ENCODE measurements around the gene CCR4. TPM values are rescaled to one million over a fixed set of nuclear protein-coding genes. Genes with fewer than 3 reads are reported as not detected.

CCR4 gene
- total and polyA plus RNA-seq, 10 of the 15 experiments (the other 5 are each of a cell fraction or from before 2014, with no cell fraction given): 0.41 to 12.4 (median 5.3) TPM

DNA sequence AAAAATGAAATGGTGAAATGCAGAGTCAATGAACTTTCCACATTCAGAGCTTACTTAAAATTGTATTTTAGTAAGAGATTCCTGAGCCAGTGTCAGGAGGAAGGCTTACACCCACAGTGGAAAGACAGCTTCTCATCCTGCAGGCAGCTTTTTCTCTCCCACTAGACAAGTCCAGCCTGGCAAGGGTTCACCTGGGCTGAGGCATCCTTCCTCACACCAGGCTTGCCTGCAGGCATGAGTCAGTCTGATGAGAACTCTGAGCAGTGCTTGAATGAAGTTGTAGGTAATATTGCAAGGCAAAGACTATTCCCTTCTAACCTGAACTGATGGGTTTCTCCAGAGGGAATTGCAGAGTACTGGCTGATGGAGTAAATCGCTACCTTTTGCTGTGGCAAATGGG, 3.1 kb downstream of the CCR4 start (continued):
- TF ChIP-seq, protein P1, sequence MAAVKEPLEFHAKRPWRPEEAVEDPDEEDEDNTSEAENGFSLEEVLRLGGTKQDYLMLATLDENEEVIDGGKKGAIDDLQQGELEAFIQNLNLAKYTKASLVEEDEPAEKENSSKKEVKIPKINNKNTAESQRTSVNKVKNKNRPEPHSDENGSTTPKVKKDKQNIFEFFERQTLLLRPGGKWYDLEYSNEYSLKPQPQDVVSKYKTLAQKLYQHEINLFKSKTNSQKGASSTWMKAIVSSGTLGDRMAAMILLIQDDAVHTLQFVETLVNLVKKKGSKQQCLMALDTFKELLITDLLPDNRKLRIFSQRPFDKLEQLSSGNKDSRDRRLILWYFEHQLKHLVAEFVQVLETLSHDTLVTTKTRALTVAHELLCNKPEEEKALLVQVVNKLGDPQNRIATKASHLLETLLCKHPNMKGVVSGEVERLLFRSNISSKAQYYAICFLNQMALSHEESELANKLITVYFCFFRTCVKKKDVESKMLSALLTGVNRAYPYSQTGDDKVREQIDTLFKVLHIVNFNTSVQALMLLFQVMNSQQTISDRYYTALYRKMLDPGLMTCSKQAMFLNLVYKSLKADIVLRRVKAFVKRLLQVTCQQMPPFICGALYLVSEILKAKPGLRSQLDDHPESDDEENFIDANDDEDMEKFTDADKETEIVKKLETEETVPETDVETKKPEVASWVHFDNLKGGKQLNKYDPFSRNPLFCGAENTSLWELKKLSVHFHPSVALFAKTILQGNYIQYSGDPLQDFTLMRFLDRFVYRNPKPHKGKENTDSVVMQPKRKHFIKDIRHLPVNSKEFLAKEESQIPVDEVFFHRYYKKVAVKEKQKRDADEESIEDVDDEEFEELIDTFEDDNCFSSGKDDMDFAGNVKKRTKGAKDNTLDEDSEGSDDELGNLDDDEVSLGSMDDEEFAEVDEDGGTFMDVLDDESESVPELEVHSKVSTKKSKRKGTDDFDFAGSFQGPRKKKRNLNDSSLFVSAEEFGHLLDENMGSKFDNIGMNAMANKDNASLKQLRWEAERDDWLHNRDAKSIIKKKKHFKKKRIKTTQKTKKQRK (IDR thresholded peaks at IDR 0.05; ENCODE audit: low read depth, low read length): no peak
- no peak for TF ChIP-seq CBFB (IDR thresholded peaks at IDR 0.05; ENCODE audit: low read depth)

DNA sequence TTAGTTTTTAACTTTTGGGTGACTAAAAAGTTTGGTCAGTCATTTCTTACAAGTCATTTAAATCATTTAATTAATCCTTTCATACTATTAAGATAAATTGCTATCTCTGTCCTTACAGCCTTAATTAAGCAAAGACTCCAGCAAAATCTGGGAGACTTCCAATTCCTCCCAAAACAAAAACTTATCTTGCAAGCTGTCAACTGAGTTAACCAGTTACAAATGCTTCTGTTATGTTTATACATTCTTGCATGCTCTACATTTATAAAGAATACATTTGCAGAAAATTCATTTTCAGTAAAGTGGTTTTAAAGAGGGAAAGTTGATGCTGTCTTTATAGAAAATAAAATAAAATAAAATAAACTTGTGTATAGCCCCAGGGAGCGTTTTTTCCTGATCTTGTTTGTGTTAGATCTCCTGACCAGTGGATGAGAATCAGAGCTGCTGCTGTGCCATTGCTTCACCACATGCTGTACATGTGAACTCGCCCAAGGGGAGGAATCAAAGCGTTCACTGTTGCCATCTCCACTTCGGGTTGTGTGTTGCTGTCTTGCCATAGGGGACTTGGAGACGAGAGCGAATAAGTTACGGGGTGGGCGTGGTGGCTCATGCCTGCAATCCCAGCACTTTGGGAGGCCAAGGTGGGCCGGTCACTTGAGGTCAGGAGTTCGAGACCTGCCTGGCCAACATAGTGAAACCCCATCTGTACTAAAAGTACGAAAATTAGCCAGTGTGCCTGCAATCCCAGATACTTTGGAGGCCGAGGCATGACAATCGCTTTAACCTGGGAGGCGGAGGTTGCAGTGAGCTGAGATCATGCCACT, 5.5 kb downstream of the CCR4 start:
- in situ Hi-C loops (cut with MboI): loop anchor here (10.0 kb wide), 2 partner anchors 418 to 828 kb away; no protein-coding TSS in a partner anchor
- H3K4me1 ChIP-seq (ENCODE audit: control insufficient read depth, insufficient read depth, low read length): peaks cover 5% of the 10 kb centered on the region
- H3K36me3 ChIP-seq (ENCODE audit: control insufficient read depth in 2 of 2, insufficient read depth in 2 of 2, low read length in 1 of 2): no peaks in the 10 kb centered on the region
- WGBS (ENCODE audit: insufficient coverage, insufficient replicate concordance, low lambda C conversion rate, missing lambda C conversion rate): 82% methylated on average over 14 of the region's 14 CpGs
- intact Hi-C loops (cut with micrococcal nuclease; ENCODE audit: unreplicated experiment): no loop called here
- no peaks in the 10 kb centered on the region for H3K27me3 ChIP-seq (replicated peaks in 1 of 2; ENCODE audit: control insufficient read depth in 2 of 2, insufficient read depth in 2 of 2, low read length in 1 of 2)
- RAD21 ChIA-PET (ENCODE audit: unreplicated experiment): interaction anchor here (0.7 kb wide), 1 partner anchor 11 kb away, joined by 5 read pairs; no protein-coding TSS in a partner anchor
- no peak overlapping the region for H3K4me2 ChIP-seq (ENCODE audit: control insufficient read depth, insufficient read depth)
- CTCF ChIA-PET: no interaction called here
- H3K4me3 ChIP-seq: no peak overlapping the region
- H2AFZ ChIP-seq (ENCODE audit: control insufficient read depth, low read depth, low read length): no peak overlapping the region
- no peak for FAIRE-seq
- no peaks in the 10 kb centered on the region for H3K79me2 ChIP-seq (ENCODE audit: control insufficient read depth, insufficient read depth, low read length)
- H3K9ac ChIP-seq (ENCODE audit: control insufficient read depth, insufficient read depth, low read length): no peak overlapping the region
- no peaks in the 10 kb centered on the region for H4K20me1 ChIP-seq (ENCODE audit: control insufficient read depth, insufficient read depth)
- TF ChIP-seq NFXL1 (IDR thresholded peaks at IDR 0.05; ENCODE audit: borderline replicate concordance): no peak
- TF ChIP-seq ESRRA (IDR thresholded peaks at IDR 0.05; ENCODE audit: low read length): no peak
- TF ChIP-seq IRF3 (IDR thresholded peaks at IDR 0.05): no peak
- TF ChIP-seq, protein P2, sequence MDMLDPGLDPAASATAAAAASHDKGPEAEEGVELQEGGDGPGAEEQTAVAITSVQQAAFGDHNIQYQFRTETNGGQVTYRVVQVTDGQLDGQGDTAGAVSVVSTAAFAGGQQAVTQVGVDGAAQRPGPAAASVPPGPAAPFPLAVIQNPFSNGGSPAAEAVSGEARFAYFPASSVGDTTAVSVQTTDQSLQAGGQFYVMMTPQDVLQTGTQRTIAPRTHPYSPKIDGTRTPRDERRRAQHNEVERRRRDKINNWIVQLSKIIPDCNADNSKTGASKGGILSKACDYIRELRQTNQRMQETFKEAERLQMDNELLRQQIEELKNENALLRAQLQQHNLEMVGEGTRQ (IDR thresholded peaks at IDR 0.05; ENCODE audit: borderline replicate concordance, low read depth, low read length): no peak
- no peak for TF ChIP-seq ATF7 (IDR thresholded peaks at IDR 0.05; ENCODE audit: low read depth)
- TF ChIP-seq NBN (IDR thresholded peaks at IDR 0.05): no peak
- TF ChIP-seq, protein P3, sequence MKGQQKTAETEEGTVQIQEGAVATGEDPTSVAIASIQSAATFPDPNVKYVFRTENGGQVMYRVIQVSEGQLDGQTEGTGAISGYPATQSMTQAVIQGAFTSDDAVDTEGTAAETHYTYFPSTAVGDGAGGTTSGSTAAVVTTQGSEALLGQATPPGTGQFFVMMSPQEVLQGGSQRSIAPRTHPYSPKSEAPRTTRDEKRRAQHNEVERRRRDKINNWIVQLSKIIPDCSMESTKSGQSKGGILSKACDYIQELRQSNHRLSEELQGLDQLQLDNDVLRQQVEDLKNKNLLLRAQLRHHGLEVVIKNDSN (IDR thresholded peaks at IDR 0.05; ENCODE audit: borderline replicate concordance, extremely low read length, insufficient read depth, low read depth, low read length): no peak
- no peak for TF ChIP-seq SMAD1 (IDR thresholded peaks at IDR 0.05; ENCODE audit: low read depth, partially characterized antibody)
- ATAC-seq: no peak
- SMC1A ChIA-PET (ENCODE audit: uncharacterized antibody, unreplicated experiment): no interaction called here
- no TSS peak for BruUV-seq (replicated peaks)
- H3K9me3 ChIP-seq (replicated peaks; ENCODE audit: control insufficient read depth, insufficient read depth, low read length): no peaks in the 10 kb centered on the region
- DNase-seq (ENCODE audit: low read depth, low spot score): no peak
- no peak overlapping the region for H3K27ac ChIP-seq (ENCODE audit: control insufficient read depth, insufficient read depth)
- POLR2A ChIA-PET: no interaction called here

Data from GM12878 (cell line).